G401 (cell line): ENCODE results near the gene ETNK1. TPM values are rescaled to one million over a fixed set of nuclear protein-coding genes. Genes with fewer than 3 reads are reported as not detected.

Experiments used
- DNase-seq: peaks from one replicate; pipeline ENCODE4 v3.0.0-alpha.2; 2015; ENCODE audit warnings: low spot score
- in situ Hi-C: cut with HindIII; loops from 2 replicates; pipeline ENCODE4 v1.10.0; 2016; ENCODE audit warnings: low sequenced_read_pairs, mixed read lengths
- total RNA-seq: library from RNA; depleted of rRNA; stranded (reverse); fragments of >200 nt; shearing (Covaris generic); gene quantifications from 2 replicates; pipeline ENCODE4 v1.2.3, GENCODE V29; 2014; rRNA removed

The ETNK1 gene
- total RNA-seq, 1 experiment from 2014 or later = 20.3 TPM

DNA sequence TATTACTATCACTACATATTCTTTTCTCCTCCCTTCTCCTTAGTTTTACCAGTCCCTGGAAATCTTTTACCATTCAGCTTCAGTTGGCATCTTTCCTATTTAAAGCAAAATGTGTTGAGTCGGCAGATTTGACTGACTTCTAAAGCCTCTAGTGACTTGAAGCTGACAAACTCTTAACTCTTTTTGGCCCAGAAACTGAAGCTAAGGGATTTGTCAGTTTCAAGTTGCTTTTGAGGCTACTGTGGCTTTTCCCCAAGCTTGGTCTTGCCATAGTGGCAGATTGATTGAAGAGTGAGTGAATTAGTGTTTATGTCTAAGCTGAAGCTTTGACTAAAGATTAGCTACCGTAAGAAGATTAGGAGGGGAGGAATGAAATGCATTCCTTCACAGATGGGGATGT lies 104.0 kb downstream of the ETNK1 start:
- in situ Hi-C loops = no loop called here
- no peak for DNase-seq

DNA sequence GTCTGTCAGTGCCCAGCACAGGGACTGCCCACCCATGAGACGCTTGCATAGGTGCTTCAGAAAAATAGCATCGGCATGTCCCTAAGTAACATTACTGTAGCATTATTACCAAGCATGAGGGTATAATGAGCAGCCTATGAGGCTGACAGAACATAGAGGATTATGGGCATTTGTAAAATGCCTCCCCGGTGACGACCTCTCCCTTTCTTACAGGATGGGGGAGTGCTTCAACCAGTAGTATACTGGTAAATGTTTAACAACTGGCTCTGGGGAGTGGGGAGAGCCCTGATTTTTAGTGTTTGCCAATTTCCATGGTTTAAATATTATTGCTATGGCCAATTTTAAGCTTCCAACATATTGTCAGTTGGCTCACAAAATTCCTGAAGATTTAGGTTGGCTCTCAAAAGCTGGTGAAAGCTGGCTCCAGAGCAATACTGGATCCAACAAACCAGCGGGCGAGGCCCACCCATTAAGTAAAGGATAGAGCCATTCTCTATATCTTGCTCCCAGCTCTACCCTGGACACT lies 104.5 kb downstream of the ETNK1 start:
- no peak for DNase-seq
- in situ Hi-C loops = no loop called here

DNA sequence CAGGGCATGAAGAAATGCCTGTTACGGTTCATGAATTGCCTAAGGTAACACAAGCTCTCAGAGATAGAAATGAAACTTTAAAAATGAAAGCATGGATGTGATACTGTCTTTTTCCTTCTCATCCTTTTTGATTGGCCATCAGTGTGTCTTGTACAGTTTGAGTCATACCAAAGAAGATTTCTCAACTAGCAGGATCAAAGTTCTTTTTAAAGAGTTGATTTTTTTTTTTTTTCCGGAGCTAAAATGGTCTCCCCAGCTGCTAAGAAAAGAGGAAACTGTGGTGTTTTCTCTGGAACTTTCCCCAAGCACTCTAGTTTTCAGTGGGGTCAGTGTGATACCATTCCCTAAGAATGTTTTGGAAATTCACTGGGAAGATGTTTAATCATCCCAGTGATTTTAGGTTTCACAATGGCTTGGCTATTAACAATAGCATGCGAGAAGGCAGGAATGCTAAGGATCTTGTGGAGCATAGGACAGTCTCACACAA lies 105.0 kb downstream of the ETNK1 start:
- no peak for DNase-seq
- in situ Hi-C loops = no loop called here

DNA sequence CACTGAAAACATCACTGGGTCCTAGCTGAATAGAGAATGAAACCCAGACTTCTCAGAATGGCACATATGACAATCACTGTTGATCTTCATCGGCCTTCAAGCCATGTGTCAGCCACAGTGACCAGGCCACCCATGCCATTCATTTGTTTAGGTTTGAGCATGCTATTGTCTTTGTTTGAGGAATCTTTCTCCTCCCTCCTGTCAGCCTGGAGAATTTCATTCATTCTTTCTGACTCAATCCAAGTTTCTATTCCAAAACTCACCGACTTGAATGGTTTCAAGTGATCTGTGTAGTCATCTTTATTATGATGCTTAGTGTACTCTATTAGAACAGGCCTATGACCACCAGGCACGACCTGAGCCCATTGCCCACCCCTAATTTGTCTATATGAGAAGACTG lies 106.3 kb downstream of the ETNK1 start:
- in situ Hi-C loops = no loop called here
- DNase-seq = no peak

DNA sequence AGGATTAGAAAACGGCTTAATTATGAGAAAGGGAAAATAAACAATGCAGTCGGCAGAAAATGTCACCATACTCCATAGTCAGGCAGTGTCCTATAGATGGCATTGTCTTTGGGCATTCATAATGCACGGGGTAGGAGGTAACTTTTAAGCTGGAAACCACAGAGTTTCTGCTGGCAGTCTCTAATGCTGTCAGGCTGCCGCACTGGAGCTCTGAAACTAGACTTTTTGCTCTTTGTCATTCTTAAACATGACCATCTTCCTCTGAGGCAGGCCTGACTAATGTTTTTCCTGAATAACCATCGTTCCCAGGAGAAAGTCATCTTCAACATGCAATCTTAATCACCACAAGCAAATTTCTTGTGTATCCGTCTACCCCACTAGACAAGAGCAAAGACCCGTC lies 108.8 kb downstream of the ETNK1 start:
- in situ Hi-C loops = no loop called here
- DNase-seq = no peak

DNA sequence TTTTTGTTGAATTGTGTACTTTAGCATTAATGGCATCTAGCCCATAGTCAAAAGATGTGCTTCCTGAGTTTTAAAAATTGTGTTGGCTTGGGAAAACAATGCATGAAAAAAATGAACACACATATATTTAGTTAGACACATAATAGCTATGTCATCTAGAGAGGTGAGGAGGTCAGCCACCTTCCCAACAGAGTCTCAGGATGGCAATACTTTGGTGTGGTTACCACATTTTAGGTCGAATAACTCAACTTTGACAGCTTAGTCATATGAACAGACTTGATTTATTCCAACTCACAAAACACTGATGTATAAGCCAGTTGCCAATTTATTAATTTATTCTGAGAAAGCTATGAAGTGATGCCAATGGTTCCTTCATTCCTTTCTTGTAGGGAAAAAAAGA lies 114.0 kb downstream of the ETNK1 start:
- no peak for DNase-seq
- in situ Hi-C loops = no loop called here

Other genes starting within 250 kb of the ETNK1 start
- 43.9 and 48.2 TPM in 2 replicates for gene C2CD5, start 80.6 kb upstream of the ETNK1 start, total RNA-seq